ENCODE results near the gene BRINP3.

Gene BRINP3

GRCh38 chr1:190193508-190194115 is 284.1 kb downstream of the BRINP3 start:
- DNase-seq (ENCODE audit: low read depth in 1 of 2, low spot score in 1 of 2): no peak

DNA sequence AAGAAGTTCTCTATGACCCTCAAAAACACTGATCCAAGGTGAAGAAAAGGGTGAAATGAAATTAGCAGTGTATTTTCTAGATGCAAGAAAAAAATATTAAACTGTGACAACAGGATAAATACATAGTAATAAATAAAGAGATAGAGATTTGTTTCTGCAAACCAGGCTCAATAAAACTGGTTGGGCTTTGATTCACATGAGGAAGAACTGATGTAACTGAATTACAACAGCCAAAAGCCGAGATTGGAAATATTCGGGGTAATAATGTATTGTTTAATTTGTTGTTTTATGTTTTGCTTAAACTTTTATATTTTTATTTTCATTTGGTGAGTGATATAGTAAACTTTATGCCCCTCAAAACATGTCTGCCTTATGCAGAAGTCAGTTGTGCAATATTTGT is 285.0 kb downstream of the BRINP3 start:
- no peak for DNase-seq (ENCODE audit: low read depth in 1 of 2, low spot score in 1 of 2)

DNA sequence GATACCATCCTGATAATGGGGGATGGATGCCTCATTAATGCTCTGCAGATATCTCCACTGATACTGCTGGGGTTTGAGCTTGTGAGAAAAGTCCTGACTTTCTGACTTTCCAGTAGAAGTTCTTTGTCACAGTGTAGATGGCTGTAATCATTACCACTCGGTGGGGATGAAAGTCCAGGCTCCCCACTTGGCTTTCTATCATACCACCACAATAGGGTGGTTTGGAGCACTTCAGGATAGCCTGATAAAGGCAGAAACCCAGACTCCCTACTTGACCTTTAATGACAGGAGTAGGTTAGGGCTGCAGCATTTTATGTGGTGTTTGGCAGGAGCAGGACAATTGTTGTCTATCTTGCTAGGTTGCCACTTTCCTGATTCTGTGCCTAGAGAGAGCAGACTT is 294.1 kb downstream of the BRINP3 start:
- no peak for DNase-seq (ENCODE audit: low read depth in 1 of 2, low spot score in 1 of 2)

DNA sequence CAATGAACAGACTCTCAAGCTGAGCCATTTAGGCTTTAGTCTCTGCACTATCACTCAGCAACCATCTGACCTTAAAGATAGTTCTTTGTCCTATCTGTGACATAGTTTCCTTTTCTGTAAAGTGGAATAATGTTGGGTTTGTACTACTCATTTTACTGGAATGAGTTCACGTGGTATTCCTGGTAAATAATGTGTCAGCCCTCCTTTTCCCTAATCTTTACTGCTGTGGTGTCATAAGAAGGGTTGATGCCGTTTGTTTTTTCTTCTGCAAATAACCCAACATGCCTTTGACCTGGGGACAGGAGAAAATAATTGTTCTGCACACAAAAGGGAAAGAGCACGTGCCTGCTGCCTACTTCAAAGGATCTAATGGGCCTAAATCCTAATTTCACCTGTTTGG is 297.8 kb downstream of the BRINP3 start:
- DNase-seq (ENCODE audit: low read depth in 1 of 2, low spot score in 1 of 2): no peak

DNA sequence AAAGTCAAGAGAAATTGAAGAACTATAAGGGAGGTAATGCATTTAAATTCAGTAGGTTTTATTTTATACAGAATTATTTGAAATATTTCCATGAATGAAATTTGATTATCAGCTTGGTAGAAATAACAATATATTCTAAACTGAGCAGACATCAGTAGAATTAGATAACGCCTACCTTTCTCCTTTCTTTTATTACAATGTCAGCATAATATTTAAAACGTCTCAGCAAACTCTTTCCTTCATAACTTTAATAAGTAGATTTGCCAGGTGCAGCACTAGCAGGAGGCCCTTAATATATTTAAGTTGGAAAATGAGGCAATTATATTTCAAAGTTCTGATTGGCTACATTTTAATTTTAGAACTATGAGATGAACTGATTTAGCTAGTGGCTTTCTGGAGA is 298.8 kb downstream of the BRINP3 start:
- DNase-seq (ENCODE audit: low read depth in 1 of 2, low spot score in 1 of 2): no peak

- no peak for DNase-seq (ENCODE audit: low read depth in 1 of 2, low spot score in 1 of 2)
Observed at GRCh38 chr1:190177555-190177954, 300.1 kb downstream of the BRINP3 start.

- DNase-seq (ENCODE audit: low read depth in 1 of 2, low spot score in 1 of 2): no peak
Observed at GRCh38 chr1:190176776-190177175, 300.9 kb downstream of the BRINP3 start.

DNA sequence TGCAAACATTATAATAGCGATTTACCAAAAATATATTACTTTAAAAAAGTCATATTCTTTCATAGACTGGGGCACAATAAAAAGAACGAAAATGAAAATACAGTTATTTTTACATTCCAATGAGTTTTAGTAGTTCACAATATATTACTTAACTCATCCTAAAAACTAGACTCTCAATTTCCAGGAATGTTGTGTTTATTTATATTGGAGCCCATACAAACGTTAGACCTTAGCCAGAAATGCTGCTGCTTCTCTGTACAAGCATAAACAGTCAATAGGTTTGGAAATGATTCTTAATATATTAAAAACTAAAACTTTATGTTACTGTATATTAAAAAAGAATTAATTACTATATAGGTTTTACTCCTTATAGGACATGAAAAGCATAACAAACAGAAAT is 302.3 kb downstream of the BRINP3 start:
- no peak for DNase-seq (ENCODE audit: low read depth in 1 of 2, low spot score in 1 of 2)

GRCh38 chr1:190172651-190173430 is 304.8 kb downstream of the BRINP3 start:
- no peak for DNase-seq (ENCODE audit: low read depth in 1 of 2, low spot score in 1 of 2)

DNA sequence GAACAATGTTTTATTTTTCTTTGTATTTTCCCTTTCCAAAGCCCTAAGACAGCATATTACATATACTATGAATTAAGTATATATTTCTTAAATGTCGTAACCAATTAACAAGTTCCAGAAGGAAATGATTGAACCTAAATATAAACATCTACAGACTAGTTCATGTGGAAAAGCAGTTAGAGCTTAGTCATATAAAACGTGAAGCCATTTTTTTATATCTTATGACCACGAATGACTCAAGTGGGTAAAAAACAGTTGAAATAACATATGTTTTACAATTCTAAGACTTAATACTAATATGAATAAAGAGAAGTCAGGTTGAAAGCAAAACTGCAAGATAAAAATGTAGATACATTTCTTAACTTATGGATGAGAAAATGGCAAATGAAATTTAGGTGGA is 307.3 kb downstream of the BRINP3 start:
- no peak for DNase-seq (ENCODE audit: low read depth in 1 of 2, low spot score in 1 of 2)

- no peak for DNase-seq (ENCODE audit: low read depth in 1 of 2, low spot score in 1 of 2)
Observed at GRCh38 chr1:190169311-190170067, 308.2 kb downstream of the BRINP3 start.

DNA sequence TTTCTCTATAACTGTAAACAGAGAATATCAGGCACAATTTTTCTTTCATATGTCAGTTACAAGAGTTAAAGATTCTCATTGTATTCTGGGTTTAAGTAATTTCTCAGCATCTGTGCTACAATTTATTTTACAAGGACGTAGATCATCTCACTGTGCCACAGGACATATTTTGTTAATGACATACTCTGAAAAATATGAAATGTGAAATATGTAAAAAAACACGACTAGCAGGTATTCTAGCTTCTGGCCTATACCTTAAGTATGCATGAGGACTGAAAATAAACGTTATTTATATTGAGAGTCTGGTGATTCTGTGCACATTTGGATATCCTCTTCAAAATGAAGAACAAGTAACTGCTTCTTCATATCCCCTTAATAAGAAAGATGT is 308.8 kb downstream of the BRINP3 start:
- DNase-seq (ENCODE audit: low read depth in 1 of 2, low spot score in 1 of 2): no peak

DNA sequence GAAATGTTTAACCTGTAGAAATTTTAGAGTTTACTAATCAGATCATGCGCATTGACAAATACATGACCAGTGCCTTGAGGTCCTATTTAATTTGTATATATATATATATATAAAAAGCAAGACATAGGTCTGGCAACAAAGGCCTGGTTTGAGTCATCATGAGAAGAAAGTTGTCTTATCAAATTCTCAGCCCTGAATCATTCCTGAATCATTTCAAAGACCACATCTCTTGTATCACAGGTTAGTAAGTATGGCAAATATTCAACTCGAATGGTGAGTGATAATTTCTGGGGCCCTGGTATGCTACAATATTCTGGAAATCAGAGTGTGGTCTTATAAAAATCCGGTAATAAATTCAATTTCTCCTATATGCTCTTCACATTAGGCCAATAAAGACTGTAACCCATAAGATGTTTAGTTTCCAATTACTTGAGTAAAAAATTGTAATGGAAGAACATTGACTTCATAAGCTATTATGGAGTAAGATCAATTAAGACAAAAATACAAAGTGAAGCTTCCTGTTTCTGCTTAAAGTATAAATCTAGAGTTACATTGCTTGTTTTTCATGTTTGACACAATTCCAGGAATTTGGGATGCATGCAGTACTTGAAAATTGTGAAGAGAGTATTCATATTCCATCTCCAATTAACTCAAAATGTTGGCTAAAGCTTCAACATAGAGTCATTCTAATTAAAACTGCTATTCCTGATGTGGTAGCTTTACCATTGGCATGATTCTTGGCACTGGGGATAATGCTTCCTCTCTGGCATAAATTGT is 309.4 kb downstream of the BRINP3 start:
- no peak for DNase-seq (ENCODE audit: low read depth in 1 of 2, low spot score in 1 of 2)

GRCh38 chr1:190159146-190159545 is 318.5 kb downstream of the BRINP3 start:
- no peak for DNase-seq (ENCODE audit: low read depth in 1 of 2, low spot score in 1 of 2)

DNA sequence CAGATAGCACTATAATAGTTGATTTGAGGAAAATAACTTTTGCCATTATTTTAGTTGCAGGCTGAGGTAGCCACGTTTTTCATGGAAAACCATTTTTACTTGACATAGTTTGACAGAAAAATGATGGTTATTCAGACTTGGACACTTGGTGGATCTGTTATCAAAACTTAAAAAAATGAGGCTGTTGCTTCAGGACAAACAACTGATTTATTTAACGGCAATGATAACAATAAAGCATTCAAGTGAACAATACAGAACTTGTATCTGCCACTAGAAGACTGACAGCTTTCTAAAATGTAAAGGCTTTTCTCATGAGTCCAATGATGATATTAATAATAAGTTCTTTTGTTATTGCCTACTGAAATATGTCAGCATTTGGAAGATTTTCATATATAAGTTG is 322.9 kb downstream of the BRINP3 start:
- no peak for DNase-seq (ENCODE audit: low read depth in 1 of 2, low spot score in 1 of 2)

- no peak for DNase-seq (ENCODE audit: low read depth in 1 of 2, low spot score in 1 of 2)
Observed at GRCh38 chr1:190147616-190148015, 330.0 kb downstream of the BRINP3 start.

GRCh38 chr1:190144650-190145049 is 333.0 kb downstream of the BRINP3 start:
- DNase-seq (ENCODE audit: low read depth in 1 of 2, low spot score in 1 of 2): no peak

DNA sequence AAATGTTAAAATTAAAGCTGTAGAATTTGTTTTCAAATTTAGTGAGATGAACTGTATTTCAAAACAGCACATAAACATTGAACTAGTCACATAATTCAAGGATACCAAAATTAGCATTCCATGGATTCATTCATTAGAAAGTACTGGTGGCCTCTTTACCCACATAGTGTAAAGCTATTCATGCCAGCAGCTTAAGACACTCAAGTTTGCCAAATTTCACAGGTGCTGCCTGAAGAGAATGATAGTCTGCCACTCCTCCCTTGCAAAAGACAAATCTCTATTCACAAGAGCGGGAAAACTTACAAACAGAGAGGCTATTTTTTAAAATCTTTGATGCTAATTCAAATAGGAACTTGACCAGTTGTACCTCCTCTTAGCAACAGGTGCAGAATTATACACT is 337.0 kb downstream of the BRINP3 start:
- DNase-seq (ENCODE audit: low read depth in 1 of 2, low spot score in 1 of 2): no peak

DNA sequence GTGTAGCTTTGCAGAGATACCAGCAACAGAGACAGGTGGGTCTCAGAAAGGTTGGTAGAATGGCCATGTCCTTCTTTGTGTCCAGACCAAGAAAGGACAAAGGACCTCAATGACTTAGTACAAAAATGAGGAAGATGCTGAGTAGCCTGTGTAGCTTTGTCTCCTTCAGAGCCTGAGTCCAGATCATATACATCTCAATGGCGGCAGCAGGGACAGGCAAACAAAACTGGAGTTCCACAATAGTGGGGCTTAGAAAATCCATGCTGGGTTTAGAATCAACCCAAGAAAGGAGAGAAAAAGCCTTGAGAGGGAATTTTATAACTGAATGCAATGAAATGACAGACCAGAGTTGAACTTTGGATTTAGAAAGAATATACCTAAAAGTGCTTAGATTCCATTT is 339.0 kb downstream of the BRINP3 start:
- DNase-seq (ENCODE audit: low read depth in 1 of 2, low spot score in 1 of 2): no peak

- DNase-seq (ENCODE audit: low read depth in 1 of 2, low spot score in 1 of 2): no peak
Observed at GRCh38 chr1:190138266-190138665, 339.4 kb downstream of the BRINP3 start.

DNA sequence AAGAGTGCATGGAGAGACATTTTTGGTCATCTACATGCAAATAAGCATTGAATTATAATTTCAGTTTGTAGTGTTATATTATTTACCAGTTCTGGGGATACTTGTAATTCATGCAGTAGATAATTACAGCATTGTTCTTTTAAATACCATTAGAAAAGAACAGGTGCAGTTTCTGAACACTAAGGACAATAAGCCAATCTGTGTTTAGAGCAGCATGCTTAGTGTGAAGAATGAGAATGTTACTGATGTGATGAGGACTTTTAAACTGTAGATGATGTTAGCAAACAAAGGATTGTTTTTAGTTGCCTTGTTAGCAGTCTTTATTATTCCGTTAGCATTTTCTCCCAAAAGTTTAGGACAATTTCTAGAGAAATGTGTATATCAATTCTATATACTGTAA is 348.3 kb downstream of the BRINP3 start:
- no peak for DNase-seq (ENCODE audit: low read depth in 1 of 2, low spot score in 1 of 2)

- no peak for DNase-seq (ENCODE audit: low read depth in 1 of 2, low spot score in 1 of 2)
Observed at GRCh38 chr1:190126728-190127127, 350.9 kb downstream of the BRINP3 start.

All from activated CD4-positive, alpha-beta T cell treated with anti-CD3 and anti-CD28 coated beads, Interleukin-2, amount 50 U/mL, for 24 hours (primary cell).